Coronary artery (tissue), 2 donors: Measurements from ENCODE around the gene IL1F10.

Experiments
- DNase-seq: peaks from one replicate; pipeline ENCODE4 v3.0.0-alpha.2; 2017; ENCODE audit warnings: low spot score
- H3K27ac ChIP-seq, 2 donors: fragments of 200-600 bp; sonication (generic); one replicate each; pipeline ENCODE4 v1.5.1; 2016 to 2019
- H3K4me3 ChIP-seq: fragments of 200-600 bp; sonication (generic); 2 replicates; pipeline ENCODE4 v1.5.1; 2016; ENCODE audit warnings: mild to moderate bottlenecking, moderate library complexity
- TF ChIP-seq, protein P1 (sequence below): fragments of 200-600 bp; sonication (generic); IDR thresholded peaks from one replicate; pipeline ENCODE4 v1.5.1; 2019; ENCODE audit warnings: antibody characterized with exemption

Gene IL1F10

DNA sequence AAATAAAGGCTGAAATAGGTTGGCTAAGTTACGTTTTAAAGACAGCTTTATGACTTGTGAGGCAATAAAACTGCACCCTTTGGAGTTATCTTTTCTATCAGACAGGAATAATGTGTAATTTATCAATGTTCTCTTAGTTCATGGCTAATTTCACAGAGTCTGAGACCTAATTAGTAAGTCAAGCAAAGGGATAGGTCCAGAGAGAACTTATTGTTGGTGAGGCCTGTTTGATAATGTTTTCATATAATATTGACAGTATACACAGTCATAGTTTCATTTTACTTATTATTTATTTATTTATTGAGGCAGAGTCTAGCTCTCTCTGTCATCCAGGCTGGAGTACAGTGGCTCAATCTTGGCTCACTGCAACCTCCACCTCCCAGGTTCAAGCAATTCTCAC, 10.7 kb upstream of the IL1F10 start:
- no peak overlapping the region for H3K4me3 ChIP-seq
- DNase-seq: no peak
- TF ChIP-seq, protein P1, sequence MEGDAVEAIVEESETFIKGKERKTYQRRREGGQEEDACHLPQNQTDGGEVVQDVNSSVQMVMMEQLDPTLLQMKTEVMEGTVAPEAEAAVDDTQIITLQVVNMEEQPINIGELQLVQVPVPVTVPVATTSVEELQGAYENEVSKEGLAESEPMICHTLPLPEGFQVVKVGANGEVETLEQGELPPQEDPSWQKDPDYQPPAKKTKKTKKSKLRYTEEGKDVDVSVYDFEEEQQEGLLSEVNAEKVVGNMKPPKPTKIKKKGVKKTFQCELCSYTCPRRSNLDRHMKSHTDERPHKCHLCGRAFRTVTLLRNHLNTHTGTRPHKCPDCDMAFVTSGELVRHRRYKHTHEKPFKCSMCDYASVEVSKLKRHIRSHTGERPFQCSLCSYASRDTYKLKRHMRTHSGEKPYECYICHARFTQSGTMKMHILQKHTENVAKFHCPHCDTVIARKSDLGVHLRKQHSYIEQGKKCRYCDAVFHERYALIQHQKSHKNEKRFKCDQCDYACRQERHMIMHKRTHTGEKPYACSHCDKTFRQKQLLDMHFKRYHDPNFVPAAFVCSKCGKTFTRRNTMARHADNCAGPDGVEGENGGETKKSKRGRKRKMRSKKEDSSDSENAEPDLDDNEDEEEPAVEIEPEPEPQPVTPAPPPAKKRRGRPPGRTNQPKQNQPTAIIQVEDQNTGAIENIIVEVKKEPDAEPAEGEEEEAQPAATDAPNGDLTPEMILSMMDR: no peak
- no peak overlapping the region for H3K27ac ChIP-seq

GRCh38 chr2:113058411-113058994, 9.3 kb upstream of the IL1F10 start:
- H3K4me3 ChIP-seq: no peak overlapping the region
- TF ChIP-seq, protein P1: no peak
- no peak for DNase-seq
- H3K27ac ChIP-seq: no peak overlapping the region

GRCh38 chr2:113058998-113059960, 8.5 kb upstream of the IL1F10 start, which contains the start of gene IL36RN:
Gene IL36RN (plus strand): TSS chr2:113059198. CDS start chr2:113059439, 241 bp downstream.
- Histone ChIP-seq H3K27ac (no peak within 1 kb of the TSS), H3K4me3 (no peak within 1 kb of the TSS)
- TF ChIP-seq, protein P1: no peak
- no peak for DNase-seq

GRCh38 chr2:113060396-113060795, 7.4 kb upstream of the IL1F10 start:
- Histone ChIP-seq H3K4me3 (no peak overlapping the region), H3K27ac (no peak overlapping the region)
- TF ChIP-seq, protein P1: no peak
- no peak for DNase-seq

DNA sequence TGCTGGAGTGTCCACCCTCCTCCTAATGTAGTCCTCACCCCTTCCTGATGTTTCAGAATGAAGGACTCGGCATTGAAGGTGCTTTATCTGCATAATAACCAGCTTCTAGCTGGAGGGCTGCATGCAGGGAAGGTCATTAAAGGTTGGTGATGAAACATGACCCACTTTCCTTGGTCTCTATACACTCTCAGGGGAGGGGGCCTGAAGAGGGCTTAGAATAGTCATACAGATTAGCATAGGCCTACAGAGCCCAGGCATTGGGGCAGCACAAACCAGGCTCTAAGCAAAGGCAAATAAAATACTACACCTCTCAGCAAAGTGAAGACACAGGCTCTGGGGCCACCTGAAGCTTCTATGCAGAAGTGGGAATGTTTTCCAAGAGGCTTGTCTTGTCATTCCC, 7.0 kb upstream of the IL1F10 start:
- TF ChIP-seq, protein P1: no peak
- Histone ChIP-seq H3K4me3 (no peak overlapping the region), H3K27ac (no peak overlapping the region)
- no peak for DNase-seq

DNA sequence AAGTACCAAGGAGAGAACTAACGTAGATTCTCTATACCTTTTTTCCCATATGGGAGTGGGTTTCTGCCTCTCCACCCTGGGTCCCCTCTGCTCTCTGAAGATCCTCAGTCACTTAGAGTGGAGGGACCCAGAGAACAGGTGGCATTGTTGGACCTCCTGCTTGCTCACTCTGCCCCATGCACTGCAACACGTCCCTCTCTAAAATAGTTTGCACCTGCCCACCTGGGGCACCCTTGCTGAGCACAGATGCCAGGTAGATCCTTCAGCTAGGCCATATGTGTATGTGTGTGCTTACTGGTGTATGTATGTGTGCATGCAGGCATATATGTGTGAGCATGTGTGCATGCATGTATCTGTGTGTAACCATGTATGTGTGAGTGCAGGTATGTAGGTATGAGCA, 6.5 kb upstream of the IL1F10 start:
- TF ChIP-seq, protein P1: no peak
- Histone ChIP-seq H3K4me3 (no peak overlapping the region), H3K27ac (no peak overlapping the region)
- DNase-seq: no peak
